H9 (cell line): Measurements from ENCODE around the gene UGT1A6. TPM values are rescaled to one million over a fixed set of nuclear protein-coding genes. Genes with fewer than 3 reads are reported as not detected.

Experiments used
- DNase-seq: peaks from one replicate; pipeline ENCODE4 v3.0.0-alpha.2; 2017
- H2AFZ ChIP-seq: one replicate; pipeline ENCODE4 v1.6.1; 2013; ENCODE audit warnings: mild to moderate bottlenecking, low read length, control low read depth, moderate library complexity
- H2AK5ac ChIP-seq: 2 replicates; pipeline ENCODE4 v1.6.1; 2013; ENCODE audit warnings: low read length, control low read depth, mixed read lengths; ENCODE audit not compliant: insufficient read length
- H2BK120ac ChIP-seq: one replicate; pipeline ENCODE4 v1.6.1; 2013; ENCODE audit warnings: low read depth, mild to moderate bottlenecking, low read length, control low read depth, inconsistent platforms; ENCODE audit not compliant: poor library complexity, severe bottlenecking
- H2BK12ac ChIP-seq: 2 replicates; pipeline ENCODE4 v1.6.1; 2013; ENCODE audit warnings: low read length, control low read depth, mixed read lengths, low read depth; ENCODE audit not compliant: insufficient read length
- H2BK15ac ChIP-seq: 2 replicates; pipeline ENCODE4 v1.6.1; 2013; ENCODE audit warnings: low read depth, low read length, control low read depth
- H2BK20ac ChIP-seq: one replicate; pipeline ENCODE4 v1.6.1; 2013; ENCODE audit warnings: low read depth, mild to moderate bottlenecking, low read length, control low read depth, inconsistent platforms; ENCODE audit not compliant: poor library complexity, severe bottlenecking
- H2BK5ac ChIP-seq: 2 replicates; pipeline ENCODE4 v1.6.1; 2013; ENCODE audit warnings: low read length, control low read depth, mixed read lengths; ENCODE audit not compliant: insufficient read length
- H3K14ac ChIP-seq: 2 replicates; pipeline ENCODE4 v1.6.1; 2013; ENCODE audit warnings: low read length, control low read depth; ENCODE audit not compliant: insufficient read depth
- H3K18ac ChIP-seq: 2 replicates; pipeline ENCODE4 v1.6.1; 2013; ENCODE audit warnings: low read depth, mild to moderate bottlenecking, mixed read lengths, low read length, control low read depth; ENCODE audit not compliant: insufficient read length
- H3K23ac ChIP-seq: 2 replicates; pipeline ENCODE4 v1.6.1; 2013; ENCODE audit warnings: low read length, control low read depth, mixed read lengths, low read depth; ENCODE audit not compliant: insufficient read length
- H3K23me2 ChIP-seq: 2 replicates; pipeline ENCODE4 v1.6.1; 2013; ENCODE audit warnings: low read depth, mild to moderate bottlenecking, mixed read lengths, low read length, control low read depth; ENCODE audit not compliant: insufficient read length, poor library complexity, severe bottlenecking
- H3K27ac ChIP-seq: 2 replicates; pipeline ENCODE4 v1.5.1; 2013; ENCODE audit warnings: low read length, control low read depth, mixed read lengths, low read depth; ENCODE audit not compliant: insufficient read length
- H3K27me3 ChIP-seq: 2 replicates; pipeline ENCODE4 v1.6.1; 2013; ENCODE audit warnings: low read length, control low read depth, inconsistent platforms; ENCODE audit not compliant: insufficient read depth
- H3K4ac ChIP-seq: 2 replicates; pipeline ENCODE4 v1.6.1; 2013; ENCODE audit warnings: low read depth, mild to moderate bottlenecking, control low read depth, inconsistent platforms, low read length, moderate library complexity
- H3K4me1 ChIP-seq: 2 replicates; pipeline ENCODE4 v1.6.1; 2013; ENCODE audit warnings: low read length, control low read depth, inconsistent platforms; ENCODE audit not compliant: insufficient read depth
- H3K4me2 ChIP-seq: 2 replicates; pipeline ENCODE4 v1.6.1; 2013; ENCODE audit warnings: low read length, control low read depth, mixed read lengths; ENCODE audit not compliant: insufficient read length, insufficient read depth
- H3K56ac ChIP-seq: 2 replicates; pipeline ENCODE4 v1.6.1; 2013; ENCODE audit warnings: low read depth, mild to moderate bottlenecking, mixed read lengths, low read length, control low read depth; ENCODE audit not compliant: insufficient read length
- H3K79me1 ChIP-seq: 2 replicates; pipeline ENCODE4 v1.6.1; 2013; ENCODE audit warnings: low read depth, mild to moderate bottlenecking, moderate library complexity, low read length, control low read depth, inconsistent platforms; ENCODE audit not compliant: insufficient read depth, poor library complexity, severe bottlenecking
- H3K79me2 ChIP-seq: 2 replicates; pipeline ENCODE4 v1.6.1; 2013; ENCODE audit warnings: low read length, control low read depth, inconsistent platforms; ENCODE audit not compliant: insufficient read depth
- H3K9ac ChIP-seq: 2 replicates; pipeline ENCODE4 v1.6.1; 2013; ENCODE audit warnings: low read length, control low read depth, mixed read lengths; ENCODE audit not compliant: insufficient read length; ENCODE audit errors: extremely low read depth
- H3K9me3 ChIP-seq: one replicate; pipeline ENCODE4 v1.6.1; 2013; ENCODE audit warnings: low read depth, low read length, inconsistent platforms; ENCODE audit not compliant: control insufficient read depth
- H3T11ph ChIP-seq: one replicate; pipeline ENCODE4 v1.6.1; 2013; ENCODE audit warnings: mild to moderate bottlenecking, low read length, control low read depth, inconsistent platforms
- H4K20me1 ChIP-seq: one replicate; pipeline ENCODE4 v1.6.1; 2013; ENCODE audit not compliant: control insufficient read depth, insufficient read length, insufficient read depth
- H4K5ac ChIP-seq: 2 replicates; pipeline ENCODE4 v1.6.1; 2013; ENCODE audit warnings: low read depth, mild to moderate bottlenecking, mixed read lengths, low read length, control low read depth; ENCODE audit not compliant: insufficient read length
- H4K8ac ChIP-seq: replicated peaks from 2 replicates; pipeline ENCODE4 v1.6.1; 2013; ENCODE audit warnings: low read length, control low read depth, mixed read lengths, low read depth; ENCODE audit not compliant: insufficient read length
- H4K91ac ChIP-seq: 2 replicates; pipeline ENCODE4 v1.6.1; 2013; ENCODE audit warnings: low read depth, mild to moderate bottlenecking, moderate library complexity, mixed read lengths, low read length, control low read depth; ENCODE audit not compliant: insufficient read length
- H3K27ac Mint-ChIP-seq, 3 experiments: 2 replicates in 2 of 3; 3 replicates in 1 of 3; pipeline ENCODE4 v1.8.0; 2020 to 2021; ENCODE audit warnings: mixed read lengths in 3 of 3, mild to moderate bottlenecking in 1 of 3, moderate library complexity in 1 of 3
- H3K27me3 Mint-ChIP-seq: 2 replicates; pipeline ENCODE4 v1.8.0; 2021; ENCODE audit warnings: low read depth, mild to moderate bottlenecking, moderate library complexity, mixed read lengths
- H3K36me3 Mint-ChIP-seq, 3 experiments: 2 replicates in 2 of 3; 3 replicates in 1 of 3; pipeline ENCODE4 v1.8.0; 2020 to 2021; ENCODE audit warnings: low read depth in 3 of 3, mixed read lengths in 3 of 3; ENCODE audit not compliant: insufficient read depth in 1 of 3
- H3K4me1 Mint-ChIP-seq, 2 experiments: 2 replicates each; pipeline ENCODE4 v1.8.0; 2020; ENCODE audit warnings: mixed read lengths in 2 of 2
- H3K4me3 Mint-ChIP-seq, 2 experiments: 2 replicates in 1 of 2; 3 replicates in 1 of 2; pipeline ENCODE4 v1.8.0; 2020 to 2021; ENCODE audit warnings: mild to moderate bottlenecking in 2 of 2, mixed read lengths in 2 of 2, moderate library complexity in 1 of 2
- H3K9me3 Mint-ChIP-seq, 2 experiments: 2 replicates in 1 of 2; 3 replicates in 1 of 2; pipeline ENCODE4 v1.8.0; 2020; ENCODE audit warnings: mild to moderate bottlenecking in 2 of 2, mixed read lengths in 2 of 2, moderate library complexity in 1 of 2
- WGBS: extraction: QIAGEN DNeasy Blood & Tissue Kit; methylation state at CpG from one replicate; pipeline ENCODE4 v1.1.7; 2013; ENCODE audit warnings: missing lambda C conversion rate, low lambda C conversion rate, mixed read lengths; ENCODE audit not compliant: insufficient read length; ENCODE audit errors: extremely low coverage; 5-methylcytosine and 5-hydroxymethylcytosine counted together
- total RNA-seq: library from RNA; stranded (reverse); gene quantifications from 2 replicates; pipeline ENCODE4 v1.2.1, GENCODE V29; 2021
- TF ChIP-seq, protein P1 (sequence below): fragments of 200-600 bp; sonication (generic); conservative IDR thresholded peaks from 3 replicates; pipeline ENCODE4 v1.8.0; 2021; ENCODE audit warnings: antibody characterized with exemption, mild to moderate bottlenecking

Gene UGT1A6
- total RNA-seq, 1 experiment from 2014 or later, result not detected

DNA sequence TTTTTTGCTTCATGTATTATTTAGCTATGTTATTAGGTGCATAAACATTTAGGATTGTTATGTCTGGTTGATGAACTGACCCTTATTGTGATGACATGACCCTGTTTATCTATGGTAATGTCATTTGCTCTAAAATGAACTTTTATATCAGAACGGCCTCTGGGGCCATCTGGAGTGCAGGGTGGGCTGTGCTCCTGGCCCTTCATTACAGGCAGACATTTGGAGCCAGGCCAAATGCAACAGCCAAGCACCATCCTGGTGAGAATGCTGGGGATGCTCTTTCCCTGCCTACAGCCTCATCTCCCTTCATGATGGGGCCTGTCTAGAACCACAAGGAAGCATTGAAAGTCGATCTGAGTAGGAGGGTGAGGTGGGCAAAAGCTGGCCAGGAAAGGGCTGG lies 123.6 kb downstream of the UGT1A6 start:
- no peak overlapping the region for H4K8ac ChIP-seq
- H2BK20ac ChIP-seq, result no peak overlapping the region
- H2BK12ac ChIP-seq, result no peak overlapping the region
- H3K14ac ChIP-seq, result no peak overlapping the region
- Mint-ChIP-seq H3K36me3 (no peaks in the 10 kb centered on the region), H3K27me3 (peaks cover 7% of the 10 kb centered on the region), H3K9me3 (no peaks in the 10 kb centered on the region; a peak in 1 of 5 replicates), H3K4me3 (no peak overlapping the region), H3K27ac (no peak overlapping the region), H3K4me1 (no peaks in the 10 kb centered on the region)
- no peak overlapping the region for H3K4ac ChIP-seq
- no peaks in the 10 kb centered on the region for H3K9me3 ChIP-seq
- no peak overlapping the region for H2BK120ac ChIP-seq
- H3K9ac ChIP-seq, result no peak overlapping the region
- H3K23ac ChIP-seq, result no peak overlapping the region
- no peaks in the 10 kb centered on the region for H3K23me2 ChIP-seq
- H4K20me1 ChIP-seq, result no peaks in the 10 kb centered on the region
- TF ChIP-seq, protein P1, sequence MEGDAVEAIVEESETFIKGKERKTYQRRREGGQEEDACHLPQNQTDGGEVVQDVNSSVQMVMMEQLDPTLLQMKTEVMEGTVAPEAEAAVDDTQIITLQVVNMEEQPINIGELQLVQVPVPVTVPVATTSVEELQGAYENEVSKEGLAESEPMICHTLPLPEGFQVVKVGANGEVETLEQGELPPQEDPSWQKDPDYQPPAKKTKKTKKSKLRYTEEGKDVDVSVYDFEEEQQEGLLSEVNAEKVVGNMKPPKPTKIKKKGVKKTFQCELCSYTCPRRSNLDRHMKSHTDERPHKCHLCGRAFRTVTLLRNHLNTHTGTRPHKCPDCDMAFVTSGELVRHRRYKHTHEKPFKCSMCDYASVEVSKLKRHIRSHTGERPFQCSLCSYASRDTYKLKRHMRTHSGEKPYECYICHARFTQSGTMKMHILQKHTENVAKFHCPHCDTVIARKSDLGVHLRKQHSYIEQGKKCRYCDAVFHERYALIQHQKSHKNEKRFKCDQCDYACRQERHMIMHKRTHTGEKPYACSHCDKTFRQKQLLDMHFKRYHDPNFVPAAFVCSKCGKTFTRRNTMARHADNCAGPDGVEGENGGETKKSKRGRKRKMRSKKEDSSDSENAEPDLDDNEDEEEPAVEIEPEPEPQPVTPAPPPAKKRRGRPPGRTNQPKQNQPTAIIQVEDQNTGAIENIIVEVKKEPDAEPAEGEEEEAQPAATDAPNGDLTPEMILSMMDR, result no peak
- no peaks in the 10 kb centered on the region for H3K79me1 ChIP-seq
- no CpG with 5 or more reads among the region's 2 CpGs for WGBS
- no peak overlapping the region for H2AK5ac ChIP-seq
- H4K91ac ChIP-seq, result no peak overlapping the region
- H3T11ph ChIP-seq, result no peak overlapping the region
- H3K27ac ChIP-seq, result no peak overlapping the region
- no peak for DNase-seq
- no peaks in the 10 kb centered on the region for H3K27me3 ChIP-seq
- H3K79me2 ChIP-seq, result no peaks in the 10 kb centered on the region
- no peak overlapping the region for H4K5ac ChIP-seq
- no peak overlapping the region for H2BK5ac ChIP-seq
- H3K56ac ChIP-seq, result no peak overlapping the region
- no peaks in the 10 kb centered on the region for H3K4me1 ChIP-seq
- H3K18ac ChIP-seq, result no peak overlapping the region
- no peak overlapping the region for H3K4me2 ChIP-seq
- no peak overlapping the region for H2BK15ac ChIP-seq
- H2AFZ ChIP-seq, result no peak overlapping the region
